IMR-90 (cell line): ENCODE measurements around the gene HIVEP1. TPM values are rescaled to one million over a fixed set of nuclear protein-coding genes. Genes with fewer than 3 reads are reported as not detected.

Experiments used
- ATAC-seq: fragments of 200-7000 bp; cut with Tn5 transposase; 2 replicates; pipeline ENCODE4 v1.9.1; 2020; ENCODE audit warnings: low read depth, mild to moderate bottlenecking, moderate library complexity
- BruUV-seq: library from RNA; stranded (reverse); fragments of 400-500 nt; replicated peaks from 2 replicates; lab custom pipeline; 2021; lab: Mats Ljungman, UMichigan
- CTCF ChIA-PET: fragments of 300-600 bp; formaldehyde crosslinking; extraction: SDS; loops from one replicate; lab custom pipeline; 2021; ENCODE audit warnings: antibody characterized with exemption; lab: Yijun Ruan, JAX
- POLR2A ChIA-PET: fragments of 300-600 bp; sonication (Branson Sonifier 250); formaldehyde crosslinking; loops from one replicate; lab custom pipeline; 2022; ENCODE audit warnings: antibody characterized with exemption; ENCODE audit not compliant: unreplicated experiment; lab: Charles Lee
- DNase-seq: peaks from one replicate; pipeline ENCODE4 v3.0.0; 2013
- H2AFZ ChIP-seq: replicated peaks from 2 replicates; pipeline ENCODE3; 2013; ENCODE audit warnings: low read length, mild to moderate bottlenecking; ENCODE audit not compliant: poor library complexity
- H2AK5ac ChIP-seq: 2 replicates; pipeline ENCODE4 v1.6.1; 2013; ENCODE audit warnings: low read depth, low read length, inconsistent platforms
- H2AK9ac ChIP-seq: replicated peaks from 2 replicates; pipeline ENCODE3; 2013; ENCODE audit warnings: mild to moderate bottlenecking, low read depth, low read length, moderate library complexity; ENCODE audit not compliant: poor library complexity
- H2BK120ac ChIP-seq: 2 replicates; pipeline ENCODE4 v1.6.1; 2013; ENCODE audit warnings: low read depth, low read length, inconsistent platforms
- H2BK15ac ChIP-seq: 3 replicates; pipeline ENCODE4 v1.6.1; 2013; ENCODE audit warnings: low read depth, low read length, inconsistent platforms
- H2BK20ac ChIP-seq: 2 replicates; pipeline ENCODE4 v1.6.1; 2013; ENCODE audit warnings: low read depth, mild to moderate bottlenecking, inconsistent platforms, low read length, moderate library complexity
- H2BK5ac ChIP-seq: 2 replicates; pipeline ENCODE4 v1.6.1; 2013; ENCODE audit warnings: mild to moderate bottlenecking, low read depth, low read length, inconsistent platforms; ENCODE audit not compliant: poor library complexity, severe bottlenecking
- H3K14ac ChIP-seq: replicated peaks from 2 replicates; pipeline ENCODE4 v1.6.1; 2013; ENCODE audit warnings: low read depth, low read length, inconsistent platforms
- H3K18ac ChIP-seq: 2 replicates; pipeline ENCODE4 v1.6.1; 2013; ENCODE audit warnings: low read depth, low read length, control low read depth
- H3K23ac ChIP-seq: 2 replicates; pipeline ENCODE4 v1.6.1; 2013; ENCODE audit warnings: low read depth, low read length, inconsistent platforms
- H3K27ac ChIP-seq: 2 replicates; pipeline ENCODE4 v1.5.1; 2013; ENCODE audit warnings: mild to moderate bottlenecking, control low read depth, low read length; ENCODE audit not compliant: insufficient read depth
- H3K27me3 ChIP-seq: 2 replicates; pipeline ENCODE4 v1.6.1; 2013; ENCODE audit warnings: low read length; ENCODE audit not compliant: control insufficient read depth, insufficient read depth
- H3K36me3 ChIP-seq: 2 replicates; pipeline ENCODE4 v1.6.1; 2013; ENCODE audit warnings: low read length, mixed read lengths; ENCODE audit not compliant: control insufficient read depth, insufficient read depth
- H3K4ac ChIP-seq: 2 replicates; pipeline ENCODE4 v1.6.1; 2013; ENCODE audit warnings: low read depth, low read length, inconsistent platforms
- H3K4me1 ChIP-seq: 2 replicates; pipeline ENCODE4 v1.6.1; 2013; ENCODE audit warnings: low read length, mixed read lengths; ENCODE audit not compliant: control insufficient read depth, insufficient read depth
- H3K4me2 ChIP-seq: 2 replicates; pipeline ENCODE4 v1.6.1; 2013; ENCODE audit warnings: low read depth, mild to moderate bottlenecking, control low read depth, low read length, moderate library complexity
- H3K4me3 ChIP-seq: 2 replicates; pipeline ENCODE4 v1.5.1; 2013; ENCODE audit warnings: low read depth, mild to moderate bottlenecking, control low read depth, low read length, moderate library complexity; ENCODE audit not compliant: insufficient read depth
- H3K56ac ChIP-seq: 2 replicates; pipeline ENCODE4 v1.6.1; 2013; ENCODE audit warnings: low read length, inconsistent platforms; ENCODE audit not compliant: insufficient read depth; ENCODE audit errors: extremely low read depth
- H3K79me1 ChIP-seq, 2 experiments: 2 replicates each; pipeline ENCODE4 v1.6.1; 2013; ENCODE audit warnings: low read length in 2 of 2, inconsistent platforms in 1 of 2, low read depth in 1 of 2
- H3K9ac ChIP-seq: 2 replicates; pipeline ENCODE4 v1.6.1; 2013; ENCODE audit warnings: low read depth, low read length, control low read depth
- H3K9me1 ChIP-seq: 2 replicates; pipeline ENCODE4 v1.6.1; 2013; ENCODE audit warnings: low read length, inconsistent platforms; ENCODE audit not compliant: insufficient read depth
- H3K9me3 ChIP-seq: 2 replicates; pipeline ENCODE4 v1.6.1; 2013; ENCODE audit warnings: low read length; ENCODE audit not compliant: control insufficient read depth, insufficient read depth
- H4K20me1 ChIP-seq: 2 replicates; pipeline ENCODE4 v1.6.1; 2013; ENCODE audit warnings: low read length, inconsistent platforms; ENCODE audit not compliant: insufficient read depth
- H4K5ac ChIP-seq: 2 replicates; pipeline ENCODE4 v1.6.1; 2013; ENCODE audit warnings: mild to moderate bottlenecking, low read depth, low read length, control low read depth
- H4K8ac ChIP-seq, 2 experiments: 2 replicates each; pipeline ENCODE4 v1.6.1; 2013; ENCODE audit warnings: low read depth in 2 of 2, low read length in 2 of 2, control low read depth in 1 of 2, inconsistent platforms in 1 of 2
- H4K91ac ChIP-seq: 2 replicates; pipeline ENCODE4 v1.6.1; 2013; ENCODE audit warnings: low read depth, low read length, inconsistent platforms; ENCODE audit not compliant: insufficient read depth
- BHLHE40 ChIP-seq: fragments of 150-350 bp; IDR thresholded peaks from 2 replicates; pipeline ENCODE4 v1.6.1; 2016; ENCODE audit warnings: mild to moderate bottlenecking, low read depth, low read length
- CEBPB ChIP-seq: IDR thresholded peaks from 2 replicates; pipeline ENCODE4 v1.6.1; 2012; ENCODE audit warnings: low read depth, low read length, improper control_type of control experiment
- CHD1 ChIP-seq: IDR thresholded peaks from 2 replicates; pipeline ENCODE4 v1.6.1; 2012; ENCODE audit warnings: low read depth, low read length, improper control_type of control experiment
- CTCF ChIP-seq: conservative IDR thresholded peaks from 2 replicates; pipeline ENCODE4 v1.5.1; 2012; ENCODE audit warnings: mild to moderate bottlenecking, low read depth, low read length, improper control_type of control experiment
- ELK1 ChIP-seq: fragments of 150-350 bp; IDR thresholded peaks from 2 replicates; pipeline ENCODE4 v1.6.1; 2016; ENCODE audit warnings: low read depth, mild to moderate bottlenecking, low read length, moderate library complexity, borderline replicate concordance
- FOS ChIP-seq: fragments of 150-350 bp; IDR thresholded peaks from 2 replicates; pipeline ENCODE4 v1.6.1; 2016; ENCODE audit warnings: low read depth, low read length
- MAFK ChIP-seq: IDR thresholded peaks from 2 replicates; pipeline ENCODE4 v1.6.1; 2012; ENCODE audit warnings: low read depth, low read length, improper control_type of control experiment
- MAZ ChIP-seq: IDR thresholded peaks from 2 replicates; pipeline ENCODE4 v1.6.1; 2012; ENCODE audit warnings: low read depth, mild to moderate bottlenecking, low read length, improper control_type of control experiment, moderate library complexity, borderline replicate concordance
- MXI1 ChIP-seq: IDR thresholded peaks from 2 replicates; pipeline ENCODE4 v1.6.1; 2012; ENCODE audit warnings: low read depth, mild to moderate bottlenecking, low read length, moderate library complexity, borderline replicate concordance
- NFE2L2 ChIP-seq: fragments of 150-350 bp; IDR thresholded peaks from 2 replicates; pipeline ENCODE4 v1.6.1; 2016; ENCODE audit warnings: low read depth, mild to moderate bottlenecking, low read length
- POLR2A ChIP-seq: IDR thresholded peaks from 2 replicates; pipeline ENCODE4 v1.6.1; 2012; ENCODE audit warnings: mild to moderate bottlenecking, low read depth, low read length
- RAD21 ChIP-seq: IDR thresholded peaks from 2 replicates; pipeline ENCODE4 v1.6.1; 2012; ENCODE audit warnings: low read length, improper control_type of control experiment
- RCOR1 ChIP-seq: IDR thresholded peaks from 2 replicates; pipeline ENCODE4 v1.6.1; 2012; ENCODE audit warnings: mild to moderate bottlenecking, low read length, improper control_type of control experiment; ENCODE audit not compliant: insufficient replicate concordance
- RFX5 ChIP-seq: IDR thresholded peaks from 2 replicates; pipeline ENCODE4 v1.8.0; 2012; ENCODE audit warnings: low read depth, mild to moderate bottlenecking, low read length, moderate library complexity
- SMC3 ChIP-seq: fragments of 150-350 bp; IDR thresholded peaks from 2 replicates; pipeline ENCODE4 v1.6.1; 2016; ENCODE audit warnings: low read depth, mild to moderate bottlenecking, antibody characterized with exemption, low read length, moderate library complexity
- USF2 ChIP-seq: fragments of 150-350 bp; IDR thresholded peaks from 2 replicates; pipeline ENCODE4 v1.6.1; 2017; ENCODE audit warnings: mild to moderate bottlenecking, antibody characterized with exemption, low read length, low read depth
- WGBS, 2 experiments: methylation state at CpG; one replicate each; pipeline versions ENCODE4 v1.1.5 to v1.1.7; 2013; ENCODE audit warnings: missing lambda C conversion rate in 2 of 2; ENCODE audit not compliant: insufficient read length in 1 of 2; ENCODE audit errors: extremely low coverage in 2 of 2; 5-methylcytosine and 5-hydroxymethylcytosine counted together
- dilution Hi-C: fragments of 300-500 bp; cut with HindIII; formaldehyde crosslinking; loops from one replicate; pipeline ENCODE4 v1.14.3; 2018; ENCODE audit warnings: low sequenced_read_pairs; ENCODE audit not compliant: unreplicated experiment
- in situ Hi-C: fragments of 300-500 bp; cut with MboI; formaldehyde crosslinking; loops from 3 replicates; pipeline ENCODE4 v1.14.3; 2019; ENCODE audit warnings: low sequenced_read_pairs, inconsistent platforms, mixed read lengths
- intact Hi-C: fragments of 100-400 bp; cut with micrococcal nuclease; formaldehyde crosslinking; loops from 2 replicates; pipeline ENCODE4 v1.10.0; 2022
- polyA plus RNA-seq, 3 experiments: library from polyadenylated mRNA; depleted of rRNA; stranded (reverse); fragments of >200 nt; gene quantifications; 2 replicates each; pipeline ENCODE4 v1.2.3, GENCODE V29; 2012; ENCODE audit warnings: low replicate concordance in 1 of 3
- total RNA-seq: library from RNA; depleted of rRNA; stranded (reverse); fragments of >200 nt; gene quantifications from 2 replicates; pipeline ENCODE4 v1.2.3, GENCODE V29; 2012

HIVEP1 gene
- total and polyA plus RNA-seq, 2 of the 4 experiments (the other 2 are of a cell fraction): 13.0 to 17.2 TPM

GRCh38 chr6:12116264-12116800 is 104.2 kb downstream of the HIVEP1 start:
- Histone ChIP-seq H4K5ac (no peak overlapping the region), H3K4ac (no peak overlapping the region), H2AK9ac (no peak overlapping the region), H3K27ac (no peak overlapping the region), H3K27me3 (no peaks in the 10 kb centered on the region), H2AK5ac (no peak overlapping the region), H3K9ac (no peak overlapping the region), H4K20me1 (no peaks in the 10 kb centered on the region), H3K9me3 (no peaks in the 10 kb centered on the region; the same call in 1 of the 2 replicates), H2BK120ac (no peak overlapping the region), H3K14ac (no peak overlapping the region), H3K56ac (no peak overlapping the region), H2BK20ac (no peak overlapping the region), H3K9me1 (peaks cover 10% of the 10 kb centered on the region), H3K79me1 (peaks cover 10 to 36% of the 10 kb centered on the region in 2 experiments; a peak in 3 of 4 replicates), H2BK15ac (no peak overlapping the region), H4K8ac (no peak overlapping the region), H2BK5ac (no peak overlapping the region), H3K23ac (no peak overlapping the region), H2AFZ (no peak overlapping the region), H4K91ac (no peak overlapping the region), H3K36me3 (peaks cover 17% of the 10 kb centered on the region), H3K18ac (no peak overlapping the region), H3K4me3 (no peak overlapping the region), H3K4me2 (no peak overlapping the region), H3K4me1 (peaks cover 4% of the 10 kb centered on the region)
- no TSS peak for BruUV-seq
- dilution Hi-C loops: no loop called here
- no peak for ATAC-seq
- DNase-seq: no peak
- CTCF ChIA-PET: no interaction called here
- in situ Hi-C loops: no loop called here
- POLR2A ChIA-PET: no interaction called here
- TF ChIP-seq RFX5 (no peak), CEBPB (no peak), MAZ (no peak), USF2 (no peak), NFE2L2 (no peak), SMC3 (no peak), RAD21 (no peak), CHD1 (no peak), RCOR1 (no peak), POLR2A (no peak), BHLHE40 (no peak), ELK1 (no peak), MAFK (no peak), FOS (no peak), CTCF (no peak), MXI1 (no peak)
- WGBS, 2 experiments: no CpG with 5 or more reads among the region's 2 CpGs
- intact Hi-C loops: no loop called here
